ENCODE data around the gene CNNM2. TPM values are rescaled to one million over a fixed set of nuclear protein-coding genes. Genes with fewer than 3 reads are reported as not detected.

Gene CNNM2
- 1.7 and 11.6 TPM in 2 replicates for total RNA-seq

DNA sequence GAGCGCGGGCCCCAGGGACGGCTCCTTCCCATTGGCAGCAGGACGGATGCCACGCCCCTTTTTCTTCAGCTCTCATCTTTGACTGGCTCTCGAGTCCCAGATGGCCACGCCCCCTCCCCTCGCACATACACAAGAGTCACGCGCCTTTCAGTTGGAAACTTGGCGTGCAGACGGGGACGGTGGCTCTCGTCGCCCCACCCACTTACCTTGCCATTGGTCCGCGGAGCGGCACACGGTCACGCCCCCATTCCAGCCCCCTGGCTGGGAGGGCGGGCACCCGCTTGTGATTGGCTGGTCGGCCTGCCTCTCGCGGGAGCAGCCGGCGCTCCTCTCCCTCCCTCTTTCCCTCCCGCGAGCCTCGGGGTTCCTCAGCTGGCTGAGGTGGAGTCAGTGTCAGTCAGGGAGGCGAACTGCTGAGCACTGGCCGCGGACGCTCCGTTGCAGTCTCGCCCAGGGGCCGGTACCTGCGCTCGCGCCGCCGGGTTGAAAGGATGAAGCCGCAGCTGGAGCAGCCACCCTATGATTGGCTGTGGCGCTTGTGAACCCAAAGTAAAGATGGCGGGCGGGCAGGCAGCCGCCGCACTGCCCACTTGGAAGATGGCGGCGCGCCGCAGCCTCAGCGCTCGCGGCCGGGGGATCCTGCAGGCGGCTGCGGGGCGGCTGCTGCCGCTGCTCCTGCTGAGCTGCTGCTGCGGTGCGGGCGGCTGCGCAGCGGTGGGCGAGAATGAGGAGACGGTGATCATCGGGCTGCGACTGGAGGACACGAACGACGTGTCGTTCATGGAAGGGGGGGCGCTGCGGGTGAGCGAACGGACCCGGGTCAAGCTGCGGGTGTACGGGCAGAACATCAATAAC, at the start of gene CNNM2:
Gene CNNM2 (plus strand): TSS at position 333 of the 855 bp plus-strand sequence. CDS start 187 bp downstream, at position 520.
- peak; percentile 99 for DNase-seq (ENCODE audit: low read depth)

GRCh38 chr10:102868911-102869257, 49.2 kb upstream of the CNNM2 start:
- DNase-seq (ENCODE audit: low read depth) = no peak

DNA sequence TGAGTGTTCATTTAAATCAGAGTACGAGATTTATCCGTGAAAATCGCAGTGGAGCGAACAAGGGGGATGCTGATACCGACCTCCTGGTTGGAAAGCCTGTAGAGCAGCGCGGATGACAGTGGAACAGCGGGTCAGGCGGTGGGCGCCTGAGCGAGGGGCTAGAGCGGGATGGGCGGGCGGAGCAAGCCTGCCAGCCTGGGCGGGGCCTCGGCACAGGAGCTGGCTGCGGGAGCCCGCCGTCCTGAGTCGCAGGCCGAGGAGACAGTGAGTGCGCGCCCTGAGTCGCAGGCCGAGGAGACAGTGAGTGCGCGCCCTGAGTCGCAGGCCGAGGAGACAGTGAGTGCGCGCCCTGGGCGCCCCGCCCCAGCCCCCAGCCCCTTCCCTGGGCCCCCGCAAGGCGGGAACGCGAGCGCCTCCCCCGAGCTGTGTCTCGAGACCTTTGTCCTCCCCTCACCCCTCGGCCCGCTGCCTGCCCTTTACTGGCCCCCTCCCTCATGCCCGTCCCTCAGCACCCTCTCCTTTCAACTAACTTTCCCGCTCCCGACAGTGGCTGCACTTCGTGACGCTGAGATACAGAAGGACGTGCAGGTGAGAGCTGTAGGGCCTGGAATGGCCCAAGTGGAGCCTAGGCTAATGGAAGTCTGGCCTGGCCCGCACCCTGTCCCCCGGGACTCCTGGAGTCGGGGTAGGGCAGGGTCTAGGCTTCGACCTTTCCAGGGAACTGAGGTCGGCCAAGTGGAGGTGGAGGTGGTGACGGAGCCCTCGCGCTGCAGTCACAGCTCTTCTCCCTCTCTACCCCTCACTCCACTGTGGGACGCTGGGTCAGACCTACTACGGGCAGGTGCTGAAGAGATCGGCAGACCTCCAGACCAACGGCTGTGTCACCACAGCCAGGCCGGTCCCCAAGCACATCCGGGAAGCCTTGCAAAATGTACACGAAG, 48.6 kb upstream of the CNNM2 start, which contains the start of gene AS3MT:
Gene AS3MT (plus strand): TSS at position 213 of the 941 bp plus-strand sequence. CDS start 123 bp downstream, at position 336.
- no peak for DNase-seq (ENCODE audit: low read depth)

- no peak for DNase-seq (ENCODE audit: low read depth)
These were observed 47.9 kb upstream of the CNNM2 start for GRCh38 chr10:102870221-102870620.

- DNase-seq (ENCODE audit: low read depth) = no peak
These were observed 45.9 kb upstream of the CNNM2 start for GRCh38 chr10:102872163-102872562.

- no peak for DNase-seq (ENCODE audit: low read depth)
These were observed 41.3 kb upstream of the CNNM2 start for GRCh38 chr10:102876747-102877153.

GRCh38 chr10:102878629-102879028, 39.5 kb upstream of the CNNM2 start:
- no peak for DNase-seq (ENCODE audit: low read depth)

GRCh38 chr10:102880256-102880655, 37.8 kb upstream of the CNNM2 start:
- no peak for DNase-seq (ENCODE audit: low read depth)

- DNase-seq (ENCODE audit: low read depth) = no peak
These were observed 30.0 kb upstream of the CNNM2 start for GRCh38 chr10:102888048-102888447.

DNA sequence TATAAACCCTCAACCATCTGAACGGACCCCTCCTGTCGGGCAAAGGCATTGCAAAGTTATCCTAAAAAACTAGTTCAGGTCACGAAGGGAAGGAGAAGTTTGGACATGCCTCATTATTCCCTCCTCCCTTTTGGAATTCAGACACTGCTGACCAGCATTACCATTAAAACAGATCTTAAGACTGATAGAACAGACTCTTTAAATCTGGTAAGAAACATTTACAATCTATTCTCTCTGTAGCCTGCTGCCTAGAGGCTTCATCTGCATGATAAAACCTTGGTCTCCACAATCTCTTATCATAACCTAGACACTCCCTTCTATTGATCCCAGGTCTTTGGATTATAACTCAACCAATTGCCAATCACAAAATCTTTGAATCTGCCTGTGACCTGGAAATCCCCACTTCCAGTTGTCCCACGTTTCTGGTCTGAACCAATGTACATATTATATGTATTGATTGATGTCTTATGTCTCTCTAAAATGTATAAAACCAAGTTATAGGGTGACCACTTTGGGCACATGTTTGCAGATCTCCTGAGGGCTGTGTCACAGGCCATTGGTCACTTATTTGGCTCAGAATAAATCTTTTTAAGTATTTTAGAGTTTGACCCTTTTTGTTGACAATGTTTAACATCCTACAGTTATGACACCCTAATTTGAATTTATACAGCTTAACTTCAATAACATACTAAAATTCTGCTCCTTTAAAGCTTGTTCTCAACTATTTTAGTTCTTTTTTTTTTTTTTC, 23.5 kb upstream of the CNNM2 start:
- DNase-seq (ENCODE audit: low read depth) = no peak

DNA sequence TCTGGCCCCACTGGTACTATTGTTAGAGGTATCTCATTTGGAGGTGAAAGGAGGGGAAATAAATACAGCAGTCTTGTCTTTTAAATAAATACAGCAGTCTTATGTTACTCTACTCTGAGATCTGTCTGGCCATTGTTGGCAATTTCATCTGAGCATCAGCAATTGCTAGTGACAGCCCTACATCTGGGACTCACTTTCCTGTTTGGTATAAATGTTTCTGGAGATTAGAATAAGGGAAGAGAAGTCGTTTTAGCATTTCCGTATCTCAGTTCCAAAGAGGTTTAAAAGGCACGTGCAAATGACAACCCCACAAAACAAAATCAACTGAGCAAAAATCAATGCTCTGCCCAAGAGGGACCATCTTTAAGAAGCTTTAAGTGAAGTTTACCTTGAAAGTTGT, 18.1 kb upstream of the CNNM2 start:
- DNase-seq (ENCODE audit: low read depth) = no peak

GRCh38 chr10:102904346-102904745, 13.7 kb upstream of the CNNM2 start:
- DNase-seq (ENCODE audit: low read depth) = no peak

DNA sequence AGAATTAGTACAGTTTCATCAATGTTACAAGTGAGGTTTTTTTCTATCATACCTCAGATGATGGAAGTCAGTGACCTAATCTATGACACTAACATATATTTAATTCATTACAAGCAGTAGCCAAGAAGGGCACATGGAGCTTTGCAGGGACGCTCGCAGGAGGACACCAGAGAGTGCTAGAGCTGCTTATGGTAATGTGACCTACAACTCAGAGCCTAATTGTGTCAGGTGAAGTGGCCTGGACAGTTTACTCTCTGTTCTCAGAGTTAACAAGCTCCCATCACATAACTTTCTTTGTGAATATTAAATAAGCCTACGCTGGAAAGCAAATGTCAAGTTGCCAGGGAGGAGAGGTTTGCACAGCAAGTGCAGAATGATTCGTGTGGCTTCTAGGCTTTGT, 11.6 kb upstream of the CNNM2 start:
- DNase-seq (ENCODE audit: low read depth) = no peak

DNA sequence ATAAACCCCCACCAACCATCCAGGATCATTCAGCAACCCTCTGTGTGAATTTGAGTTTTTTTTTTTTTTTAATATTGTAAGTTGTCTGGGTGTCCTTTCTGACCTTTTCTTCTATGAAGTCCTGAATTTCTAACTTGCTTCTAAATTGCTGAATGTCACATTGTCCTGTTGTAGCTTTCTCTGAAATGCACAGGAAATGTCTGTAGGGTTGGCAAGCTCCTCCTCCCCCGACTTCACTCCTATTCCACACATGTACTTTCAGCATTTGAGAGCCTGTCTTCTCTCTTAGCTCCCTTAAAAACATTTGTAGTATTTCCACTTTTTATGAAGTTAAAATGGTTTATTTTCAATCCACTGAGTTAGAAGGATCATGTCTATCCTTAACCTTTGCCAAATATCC, 3.3 kb upstream of the CNNM2 start:
- DNase-seq (ENCODE audit: low read depth) = no peak

GRCh38 chr10:102916173-102916572, 1.9 kb upstream of the CNNM2 start:
- DNase-seq (ENCODE audit: low read depth) = no peak

- DNase-seq (ENCODE audit: low read depth) = peak; percentile 24
These were observed 656 bp upstream of the CNNM2 start for GRCh38 chr10:102917314-102917961.

GRCh38 chr10:102918817-102919245, 737 bp downstream of the CNNM2 start:
- no peak for DNase-seq (ENCODE audit: low read depth)

- peak; percentile 15 for DNase-seq (ENCODE audit: low read depth)
These were observed 1.3 kb downstream of the CNNM2 start for GRCh38 chr10:102919246-102919959.

DNA sequence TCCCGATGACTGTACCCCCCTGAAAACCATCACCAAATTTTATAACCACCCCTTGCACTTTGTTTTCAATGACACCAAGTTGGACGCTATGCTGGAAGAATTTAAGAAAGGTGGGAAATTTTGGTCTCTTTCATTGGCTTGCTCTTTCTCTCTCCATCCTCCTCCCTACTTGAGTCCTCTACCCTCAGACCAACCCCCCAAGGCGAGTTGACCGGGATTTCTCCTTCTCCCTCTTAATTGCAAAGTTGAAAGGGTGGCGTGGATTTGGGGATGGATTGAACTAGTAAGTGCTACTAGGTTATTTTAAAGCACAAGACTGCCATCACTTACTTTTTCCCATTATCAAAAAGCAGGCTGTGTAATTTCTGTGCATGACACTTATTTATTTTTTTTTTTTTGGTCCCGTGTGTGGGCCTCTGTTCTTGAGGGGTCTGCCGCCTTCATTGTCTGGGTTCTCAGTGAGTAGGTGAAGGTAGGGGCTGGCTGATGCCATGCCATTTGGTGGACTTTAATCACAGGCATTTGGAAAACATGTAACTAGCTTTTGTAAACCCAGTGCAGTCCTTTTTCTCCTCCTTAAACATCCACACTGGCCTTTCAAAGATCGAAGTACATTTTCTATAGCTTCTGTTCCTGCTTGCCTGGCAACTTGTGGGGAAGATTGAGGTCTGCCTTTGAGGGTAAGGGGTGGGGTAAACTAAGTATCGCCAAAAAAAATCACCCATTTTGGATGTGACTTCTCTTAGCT, 2.1 kb downstream of the CNNM2 start:
- DNase-seq (ENCODE audit: low read depth) = no peak

DNA sequence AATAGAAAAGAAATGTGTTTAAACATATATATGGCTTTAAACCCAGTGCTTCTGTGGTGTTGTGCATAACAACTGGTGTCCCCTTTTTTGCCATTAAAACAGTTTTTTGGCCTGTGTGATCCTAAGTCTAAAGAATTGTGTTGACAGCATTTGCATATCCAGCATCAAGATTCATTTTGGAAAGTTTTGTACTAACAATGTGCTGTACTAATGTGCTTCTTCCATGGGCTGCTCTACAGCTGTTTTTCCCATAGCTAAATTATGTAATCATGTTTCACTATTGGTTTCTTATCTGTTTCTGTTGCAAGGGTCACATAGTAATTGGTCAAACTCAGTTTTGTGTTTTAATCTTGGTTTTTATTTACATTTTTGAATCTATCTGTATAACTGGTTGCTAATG, 5.5 kb downstream of the CNNM2 start:
- no peak for DNase-seq (ENCODE audit: low read depth)
